Tibial artery (tissue), 4 donors: Measurements from ENCODE around the gene PCDHGA2.
"Not testable (repeated sequence)": the region's sequence is repeated elsewhere in the genome, so short reads cannot be mapped to it uniquely, and the experiment has no call there.

Source experiments
- DNase-seq, 2 donors: peaks; one replicate each; pipeline ENCODE4 v3.0.0-alpha.2; 2019
- H3K27ac ChIP-seq, 2 donors: fragments of 200-600 bp; sonication (generic) in 1 of 2; 1 replicate in 1 of 2; 2 replicates in 1 of 2; pipeline ENCODE4 v1.5.1; 2018 to 2019; ENCODE audit warnings: mild to moderate bottlenecking in 1 of 2
- H3K27me3 ChIP-seq, 2 donors: fragments of 200-600 bp; sonication (generic) in 1 of 2; one replicate each; pipeline versions ENCODE4 v1.5.1 to v1.6.0; 2016 to 2019
- H3K36me3 ChIP-seq, 3 donors: fragments of 200-600 bp; sonication (generic) in 2 of 3; one replicate each; pipeline ENCODE4 v1.5.1; 2016 to 2019; ENCODE audit warnings: mild to moderate bottlenecking in 2 of 3
- H3K4me1 ChIP-seq, 4 donors: fragments of 200-600 bp; sonication (generic) in 2 of 4; 1 replicate in 3 of 4; 2 replicates in 1 of 4; pipeline ENCODE4 v1.5.1; 2016 to 2019
- H3K4me3 ChIP-seq, 2 donors: fragments of 200-600 bp; sonication (generic) in 1 of 2; 1 replicate in 1 of 2; 2 replicates in 1 of 2; pipeline ENCODE4 v1.5.1; 2018 to 2019; ENCODE audit warnings: mild to moderate bottlenecking in 2 of 2
- H3K9me3 ChIP-seq, 3 donors: fragments of 200-600 bp; sonication (generic) in 1 of 3; one replicate each; pipeline ENCODE4 v1.5.1; 2016 to 2019
- CTCF ChIP-seq, 2 experiments: fragments of 200-600 bp in 1 of 2; fragments of 450-650 bp in 1 of 2; IDR thresholded peaks; one replicate each; pipeline ENCODE4 v1.5.1; 2017 to 2019; ENCODE audit warnings: antibody characterized with exemption in 2 of 2, mild to moderate bottlenecking in 1 of 2, moderate library complexity in 1 of 2
- intact Hi-C: fragments of 100-400 bp; cut with DNase I; formaldehyde crosslinking; loops from one replicate; pipeline ENCODE4 v1.15.0; 2023; ENCODE audit warnings: low total_unique reads

The PCDHGA2 gene

GRCh38 chr5:141343953-141344463 lies 5.4 kb downstream of the PCDHGA2 start:
- no peak overlapping the region for H3K27ac ChIP-seq
- no peaks in the 10 kb centered on the region for H3K27me3 ChIP-seq
- peaks cover 0 to 36% (median 27%) of the 10 kb centered on the region in 3 donors for H3K36me3 ChIP-seq
- H3K4me1 ChIP-seq = no peaks in the 10 kb centered on the region
- TF ChIP-seq CTCF (IDR thresholded peaks at IDR 0.05) = no peak
- DNase-seq = no peak
- intact Hi-C loops = no loop called here
- H3K9me3 ChIP-seq = peaks cover 6 to 99% (median 81%) of the 10 kb centered on the region in 3 donors
- H3K4me3 ChIP-seq = peak overlapping the region; percentile 5 to 28

DNA sequence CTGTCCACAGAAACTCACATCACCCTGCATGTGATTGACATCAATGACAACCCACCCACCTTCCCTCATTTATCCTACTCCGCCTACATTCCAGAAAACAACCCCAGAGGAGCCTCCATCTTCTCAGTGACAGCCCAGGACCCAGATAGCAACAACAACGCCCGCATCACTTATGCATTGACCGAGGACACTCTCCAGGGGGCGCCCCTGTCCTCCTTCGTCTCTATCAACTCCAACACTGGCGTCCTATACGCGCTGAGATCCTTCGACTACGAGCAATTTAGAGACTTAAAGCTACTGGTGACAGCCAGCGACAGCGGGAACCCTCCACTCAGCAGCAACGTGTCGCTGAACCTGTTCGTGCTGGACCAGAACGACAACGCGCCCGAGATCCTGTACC lies 6.8 kb downstream of the PCDHGA2 start:
- Histone ChIP-seq H3K36me3 (peaks cover 0 to 32% (median 28%) of the 10 kb centered on the region in 3 donors), H3K9me3 (peaks cover 6 to 99% (median 81%) of the 10 kb centered on the region in 3 donors), H3K4me3 (no peak overlapping the region), H3K27me3 (no peaks in the 10 kb centered on the region), H3K4me1 (no peaks in the 10 kb centered on the region), H3K27ac (no peak overlapping the region)
- TF ChIP-seq CTCF (IDR thresholded peaks at IDR 0.05) = no peak
- intact Hi-C loops = no loop called here
- no peak for DNase-seq

DNA sequence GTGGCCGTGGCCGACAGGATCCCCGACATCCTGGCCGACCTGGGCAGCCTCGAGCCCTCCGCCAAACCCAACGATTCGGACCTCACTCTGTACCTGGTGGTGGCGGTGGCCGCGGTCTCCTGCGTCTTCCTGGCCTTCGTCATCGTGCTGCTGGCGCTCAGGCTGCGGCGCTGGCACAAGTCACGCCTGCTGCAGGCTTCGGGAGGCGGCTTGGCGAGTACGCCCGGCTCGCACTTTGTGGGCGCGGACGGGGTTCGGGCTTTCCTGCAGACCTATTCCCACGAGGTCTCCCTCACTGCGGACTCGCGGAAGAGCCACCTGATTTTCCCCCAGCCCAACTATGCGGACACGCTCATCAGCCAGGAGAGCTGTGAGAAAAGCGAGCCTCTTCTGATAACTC lies 7.5 kb downstream of the PCDHGA2 start:
- H3K4me3 ChIP-seq, H3K4me1 ChIP-seq, H3K27ac ChIP-seq, H3K27me3 ChIP-seq, DNase-seq, intact Hi-C loops: not testable (repeated sequence)
- H3K9me3 ChIP-seq = peaks cover 6 to 99% (median 81%) of the 10 kb centered on the region in 3 donors
- peaks cover 0 to 32% (median 26%) of the 10 kb centered on the region in 3 donors for H3K36me3 ChIP-seq

GRCh38 chr5:141349917-141350619 lies 11.5 kb downstream of the PCDHGA2 start, which contains the start of gene PCDHGB1:
Gene PCDHGB1 (plus strand): TSS chr5:141350099. CDS start chr5:141350261, 162 bp downstream.
- H3K4me1 ChIP-seq = no peaks in the 10 kb centered on the region
- peak within 1 kb of the TSS; percentile 20 to 34 for H3K4me3 ChIP-seq
- TF ChIP-seq CTCF (IDR thresholded peaks at IDR 0.05) = peak; percentile 10 to 23
- intact Hi-C loops = no loop called here
- H3K36me3 ChIP-seq = peaks cover 0 to 20% (median 13%) of the 10 kb centered on the region in 3 donors
- DNase-seq = no peak
- H3K27me3 ChIP-seq = peaks cover 0 to 3% of the 10 kb centered on the region in 2 donors
- peaks cover 3 to 99% (median 87%) of the 10 kb centered on the region in 3 donors for H3K9me3 ChIP-seq
- no peak within 1 kb of the TSS for H3K27ac ChIP-seq

GRCh38 chr5:141351591-141351990 lies 13.0 kb downstream of the PCDHGA2 start:
- H3K4me1 ChIP-seq = no peaks in the 10 kb centered on the region
- H3K27ac ChIP-seq = no peak overlapping the region
- H3K27me3 ChIP-seq = peaks cover 0 to 3% of the 10 kb centered on the region in 2 donors
- intact Hi-C loops = no loop called here
- no peak overlapping the region for H3K4me3 ChIP-seq
- no peak for DNase-seq
- peaks cover 0 to 20% (median 14%) of the 10 kb centered on the region in 3 donors for H3K36me3 ChIP-seq
- no peak for TF ChIP-seq CTCF (IDR thresholded peaks at IDR 0.05)
- peaks cover 0 to 99% (median 87%) of the 10 kb centered on the region in 3 donors for H3K9me3 ChIP-seq

- TF ChIP-seq CTCF (IDR thresholded peaks at IDR 0.05) = no peak
- DNase-seq = no peak
- H3K36me3 ChIP-seq = peaks cover 0 to 18% (median 7%) of the 10 kb centered on the region in 3 donors
- intact Hi-C loops = no loop called here
- H3K27ac ChIP-seq = no peak within 1 kb of the TSS
- H3K4me1 ChIP-seq = no peaks in the 10 kb centered on the region
- H3K9me3 ChIP-seq = peaks cover 0 to 100% (median 88%) of the 10 kb centered on the region in 3 donors
- H3K4me3 ChIP-seq = peak within 1 kb of the TSS; percentile 32 to 43
- peaks cover 0 to 3% of the 10 kb centered on the region in 2 donors for H3K27me3 ChIP-seq
These were observed 16.4 kb downstream of the PCDHGA2 start, which contains the start of gene PCDHGA4 for GRCh38 chr5:141354900-141355469. Gene PCDHGA4 (plus strand): TSS chr5:141355021. CDS start chr5:141355108, 87 bp downstream.
